Endodermal cell (in vitro differentiated cells): ENCODE measurements around the gene COPS3. TPM values are rescaled to one million over a fixed set of nuclear protein-coding genes. Genes with fewer than 3 reads are reported as not detected.

Experiments
- DNase-seq: peaks from one replicate; pipeline ENCODE4 v3.0.0-alpha.2; 2017
- H3K27ac ChIP-seq: 2 replicates; pipeline ENCODE4 v1.5.1; 2013; ENCODE audit warnings: mild to moderate bottlenecking, low read depth, low read length, moderate library complexity
- H3K27me3 ChIP-seq: 2 replicates; pipeline ENCODE4 v1.6.1; 2013; ENCODE audit warnings: mild to moderate bottlenecking, low read length, moderate library complexity; ENCODE audit not compliant: insufficient read depth, control insufficient read depth, poor library complexity, severe bottlenecking
- H3K36me3 ChIP-seq: 2 replicates; pipeline ENCODE4 v1.7.0; 2013; ENCODE audit warnings: mild to moderate bottlenecking, low read length, moderate library complexity; ENCODE audit not compliant: control insufficient read depth, insufficient read depth
- H3K4me1 ChIP-seq: one replicate; pipeline ENCODE4 v1.7.0; 2013; ENCODE audit warnings: low read length; ENCODE audit not compliant: control insufficient read depth, insufficient read depth
- H3K4me3 ChIP-seq: 2 replicates; pipeline ENCODE4 v1.5.1; 2013; ENCODE audit warnings: mild to moderate bottlenecking, low read length, moderate library complexity
- H3K9ac ChIP-seq: 2 replicates; pipeline ENCODE4 v1.6.1; 2013; ENCODE audit warnings: mild to moderate bottlenecking, low read length, moderate library complexity; ENCODE audit not compliant: poor library complexity, severe bottlenecking; ENCODE audit errors: extremely low read depth
- H3K9me3 ChIP-seq: 2 replicates; pipeline ENCODE4 v1.6.1; 2013; ENCODE audit warnings: mild to moderate bottlenecking, low read length, moderate library complexity; ENCODE audit not compliant: control insufficient read depth
- H3K27ac Mint-ChIP-seq: 2 replicates; pipeline ENCODE4 v1.8.0; 2020; ENCODE audit warnings: mixed read lengths
- H3K27me3 Mint-ChIP-seq: 2 replicates; pipeline ENCODE4 v1.8.0; 2021; ENCODE audit warnings: mild to moderate bottlenecking, mixed read lengths; ENCODE audit not compliant: insufficient read depth
- H3K36me3 Mint-ChIP-seq: 2 replicates; pipeline ENCODE4 v1.8.0; 2020; ENCODE audit warnings: low read depth, mixed read lengths
- H3K4me1 Mint-ChIP-seq: 2 replicates; pipeline ENCODE4 v1.8.0; 2020; ENCODE audit warnings: mixed read lengths
- H3K4me3 Mint-ChIP-seq: 2 replicates; pipeline ENCODE4 v1.8.0; 2020; ENCODE audit warnings: mild to moderate bottlenecking, moderate library complexity, mixed read lengths
- H3K9me3 Mint-ChIP-seq: 2 replicates; pipeline ENCODE4 v1.8.0; 2020; ENCODE audit warnings: mild to moderate bottlenecking, mixed read lengths
- CTCF ChIP-seq: fragments of 200-600 bp; sonication (generic); conservative IDR thresholded peaks from 2 replicates; pipeline ENCODE4 v1.5.0; 2021; ENCODE audit warnings: antibody characterized with exemption, mild to moderate bottlenecking
- WGBS, 2 experiments: methylation state at CpG; one replicate each; pipeline versions ENCODE4 v1.1.5 to v1.1.7; 2013; ENCODE audit warnings: missing lambda C conversion rate in 2 of 2, mixed read lengths in 1 of 2; ENCODE audit not compliant: insufficient coverage in 1 of 2, insufficient read length in 1 of 2; 5-methylcytosine and 5-hydroxymethylcytosine counted together
- total RNA-seq, 2 donors: library from RNA; stranded (reverse); fragmentation: NEBNext Ultra II Directional in 1 of 2; extraction: Animal tissue kit (Norgen Biotek cat#: 25700) in 1 of 2; gene quantifications; 2 replicates in 1 of 2; 3 replicates in 1 of 2; pipeline ENCODE4 v1.2.1, GENCODE V29; 2021

COPS3 gene
- total RNA-seq, 2 donors from 2014 or later = 63.1 to 67.5 TPM

- Histone ChIP-seq H3K27me3 (no peaks in the 10 kb centered on the region), H3K9ac (no peak overlapping the region), H3K9me3 (no peaks in the 10 kb centered on the region), H3K4me3 (no peak overlapping the region), H3K36me3 (peaks cover 90% of the 10 kb centered on the region), H3K4me1 (no peaks in the 10 kb centered on the region), H3K27ac (no peak overlapping the region)
- Mint-ChIP-seq H3K4me1 (no peaks in the 10 kb centered on the region), H3K4me3 (no peak overlapping the region), H3K27me3 (no peaks in the 10 kb centered on the region), H3K27ac (no peak overlapping the region), H3K36me3 (peaks cover 83% of the 10 kb centered on the region), H3K9me3 (no peaks in the 10 kb centered on the region)
- 94 to 95% methylated on average over 14 to 16 of the region's 16 CpGs for WGBS, 2 experiments
- TF ChIP-seq CTCF = no peak
- DNase-seq = no peak
These were observed 57.3 kb downstream of the COPS3 start for GRCh38 chr17:17223736-17224135.

- DNase-seq = no peak
- no peaks in the 10 kb centered on the region for H3K4me1 ChIP-seq
- no peaks in the 10 kb centered on the region for H3K9me3 ChIP-seq
- WGBS, 2 experiments = 95 to 96% methylated on average over 14 to 22 of the region's 22 CpGs
- H3K36me3 ChIP-seq = peaks cover 90% of the 10 kb centered on the region
- Mint-ChIP-seq H3K36me3 (peaks cover 85% of the 10 kb centered on the region), H3K27me3 (no peaks in the 10 kb centered on the region), H3K27ac (peak overlapping the region; percentile 44), H3K4me3 (no peak overlapping the region), H3K4me1 (no peaks in the 10 kb centered on the region), H3K9me3 (no peaks in the 10 kb centered on the region)
- no peak overlapping the region for H3K4me3 ChIP-seq
- H3K27ac ChIP-seq = no peak overlapping the region
- no peak for TF ChIP-seq CTCF
- H3K9ac ChIP-seq = no peak overlapping the region
- no peaks in the 10 kb centered on the region for H3K27me3 ChIP-seq
These were observed 59.7 kb downstream of the COPS3 start for GRCh38 chr17:17221329-17221728.

DNA sequence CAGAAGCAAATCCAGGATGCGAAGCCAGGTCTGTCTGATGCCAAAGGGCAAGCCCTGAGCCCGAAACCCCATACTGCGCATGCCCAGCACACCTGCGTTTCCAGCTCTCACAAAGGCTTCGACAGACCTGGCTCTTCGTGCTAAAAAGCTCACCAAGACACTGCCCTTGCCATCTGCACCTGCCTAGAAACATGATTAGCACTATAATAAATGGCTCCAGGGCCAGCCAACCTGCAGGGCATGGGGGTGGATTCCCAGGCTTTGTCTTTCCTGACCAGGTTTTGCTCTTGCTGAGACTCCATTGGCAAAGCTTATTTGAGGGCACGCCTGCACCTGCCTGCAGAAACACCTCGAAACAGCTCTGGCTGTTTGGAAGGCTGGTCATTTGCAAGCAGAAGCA is 60.5 kb downstream of the COPS3 start:
- no peak for TF ChIP-seq CTCF
- Histone ChIP-seq H3K9ac (no peak overlapping the region), H3K27ac (no peak overlapping the region), H3K4me3 (no peak overlapping the region), H3K36me3 (peaks cover 86% of the 10 kb centered on the region), H3K4me1 (no peaks in the 10 kb centered on the region), H3K9me3 (no peaks in the 10 kb centered on the region), H3K27me3 (no peaks in the 10 kb centered on the region)
- Mint-ChIP-seq H3K27ac (no peak overlapping the region), H3K9me3 (no peaks in the 10 kb centered on the region), H3K4me1 (no peaks in the 10 kb centered on the region), H3K36me3 (peaks cover 87% of the 10 kb centered on the region), H3K4me3 (no peak overlapping the region), H3K27me3 (no peaks in the 10 kb centered on the region)
- 94 to 98% methylated on average over 7 to 8 of the region's 8 CpGs for WGBS, 2 experiments
- no peak for DNase-seq
